Esophagus muscularis mucosa (tissue), 4 donors: ENCODE data around the gene GPR17. TPM values are rescaled to one million over a fixed set of nuclear protein-coding genes. Genes with fewer than 3 reads are reported as not detected.

ENCODE experiments used
- DNase-seq: peaks from one replicate; pipeline ENCODE4 v3.0.0-alpha.2; 2017; ENCODE audit errors: extremely low spot score
- H3K27ac ChIP-seq, 4 donors: fragments of 200-600 bp; sonication (generic); replicated peaks in 1 of 4; 1 replicate in 3 of 4; 2 replicates in 1 of 4; pipeline ENCODE4 v1.5.1; 2016 to 2019; ENCODE audit warnings: mild to moderate bottlenecking in 1 of 4
- H3K27me3 ChIP-seq, 4 donors: fragments of 200-600 bp; sonication (generic); one replicate each; pipeline versions ENCODE4 v1.5.1 to v1.6.0; 2016 to 2019
- H3K36me3 ChIP-seq, 4 donors: fragments of 200-600 bp; sonication (generic); one replicate each; pipeline ENCODE4 v1.5.1; 2016 to 2019
- H3K4me1 ChIP-seq, 4 donors: fragments of 200-600 bp; sonication (generic); one replicate each; pipeline ENCODE4 v1.5.1; 2016 to 2019
- H3K4me3 ChIP-seq, 4 donors: fragments of 200-600 bp; sonication (generic); 1 replicate in 2 of 4; 2 replicates in 2 of 4; pipeline ENCODE4 v1.5.1; 2016 to 2019; ENCODE audit warnings: mild to moderate bottlenecking in 4 of 4, moderate library complexity in 1 of 4
- H3K9me3 ChIP-seq, 4 donors: fragments of 200-600 bp; sonication (generic); 1 replicate in 3 of 4; 2 replicates in 1 of 4; pipeline ENCODE4 v1.5.1; 2016 to 2019
- CTCF ChIP-seq, 3 experiments: fragments of 200-600 bp in 2 of 3; fragments of 450-650 bp in 1 of 3; sonication (generic) in 2 of 3; IDR thresholded peaks; one replicate each; pipeline ENCODE4 v1.5.1; 2017 to 2019; ENCODE audit warnings: antibody characterized with exemption in 3 of 3, mild to moderate bottlenecking in 2 of 3, moderate library complexity in 1 of 3
- EP300 ChIP-seq: sonication (generic); formaldehyde crosslinking; IDR thresholded peaks from one replicate; pipeline ENCODE4 v1.6.1; 2017; ENCODE audit warnings: antibody characterized with exemption
- POLR2A ChIP-seq: fragments of 450-650 bp; IDR thresholded peaks from one replicate; pipeline ENCODE4 v1.6.1; 2017; ENCODE audit warnings: antibody characterized with exemption, moderate library complexity, mild to moderate bottlenecking, low read depth
- POLR2AphosphoS5 ChIP-seq, 2 donors: sonication (generic); formaldehyde crosslinking; IDR thresholded peaks; one replicate each; pipeline ENCODE4 v1.6.1; 2017; ENCODE audit warnings: antibody characterized with exemption in 2 of 2
- WGBS: methylation state at CpG from one replicate; pipeline ENCODE4 v1.1.5; 2018; 5-methylcytosine and 5-hydroxymethylcytosine counted together
- intact Hi-C: fragments of 100-400 bp; cut with DNase I; formaldehyde crosslinking; loops from one replicate; pipeline ENCODE4 v1.15.1; 2023
- total RNA-seq, 4 donors: library from RNA; depleted of rRNA; stranded (reverse); fragments of >200 nt; gene quantifications; one replicate each; pipeline versions ENCODE4 v1.1.0 to v1.2.1, GENCODE V29; 2016

GPR17 gene
- total RNA-seq, 4 donors from 2014 or later: 0.40 TPM; not detected in 3

- 20% methylated on average over 1 of the region's 72 CpGs for WGBS
Observed at GRCh38 chr2:127674241-127675209, 28.6 kb downstream of the GPR17 start.

GRCh38 chr2:127675331-127676261, 29.6 kb downstream of the GPR17 start, which contains the start of gene LIMS2:
Gene LIMS2, minus strand, starts transcription at chr2:127675530. Its CDS starts 506 bp downstream, at chr2:127675024.
- 4% methylated on average over 19 of the region's 56 CpGs for WGBS
- peak within 1 kb of the TSS; percentile 97 to 99 (median 98) for H3K27ac ChIP-seq
- H3K4me3 ChIP-seq: peak within 1 kb of the TSS; percentile 78 to 97 (median 90)
- no peak for DNase-seq
- no peaks in the 10 kb centered on the region for H3K9me3 ChIP-seq
- TF ChIP-seq POLR2AphosphoS5 (IDR thresholded peaks at IDR 0.05) (peak; percentile 5 to 87), POLR2A (no peak), CTCF (IDR thresholded peaks at IDR 0.05) (peak in 1 of 3 experiments; percentile 36)
- no peaks in the 10 kb centered on the region for H3K27me3 ChIP-seq
- intact Hi-C loops: no loop called here
- peaks cover 0 to 20% (median 0%) of the 10 kb centered on the region in 4 donors for H3K36me3 ChIP-seq
- peaks cover 35 to 73% (median 64%) of the 10 kb centered on the region in 4 donors for H3K4me1 ChIP-seq

More at GRCh38 chr2:127674241-127675209, 28.6 kb downstream of the GPR17 start:
- intact Hi-C loops: no loop called here
- Histone ChIP-seq H3K9me3 (no peaks in the 10 kb centered on the region), H3K27ac (peak overlapping the region; percentile 97 to 99 (median 98)), H3K4me3 (peak overlapping the region; percentile 78 to 97 (median 90)), H3K4me1 (peaks cover 35 to 79% (median 70%) of the 10 kb centered on the region in 4 donors), H3K36me3 (peaks cover 0 to 20% (median 0%) of the 10 kb centered on the region in 4 donors), H3K27me3 (no peaks in the 10 kb centered on the region)
- DNase-seq: no peak
- TF ChIP-seq POLR2A: no peak
- TF ChIP-seq CTCF (IDR thresholded peaks at IDR 0.05): no peak
- peak; percentile 37 to 73 for TF ChIP-seq POLR2AphosphoS5 (IDR thresholded peaks at IDR 0.05)
- no peak for TF ChIP-seq EP300

GRCh38 chr2:127676906-127677305, 31.0 kb downstream of the GPR17 start:
- WGBS: 61% methylated on average over 2 of the region's 2 CpGs
- H3K27me3 ChIP-seq: no peaks in the 10 kb centered on the region
- peaks cover 36 to 73% (median 64%) of the 10 kb centered on the region in 4 donors for H3K4me1 ChIP-seq
- no peak overlapping the region for H3K4me3 ChIP-seq
- H3K36me3 ChIP-seq: peaks cover 0 to 14% (median 0%) of the 10 kb centered on the region in 4 donors
- H3K27ac ChIP-seq: peak overlapping the region; percentile 97 to 99 (median 98)
- no peaks in the 10 kb centered on the region for H3K9me3 ChIP-seq
- no peak for DNase-seq
- TF ChIP-seq POLR2A (no peak), CTCF (IDR thresholded peaks at IDR 0.05) (no peak)
- intact Hi-C loops: no loop called here

GRCh38 chr2:127678531-127678930, 32.6 kb downstream of the GPR17 start:
- H3K4me3 ChIP-seq: no peak overlapping the region
- peaks cover 29 to 73% (median 64%) of the 10 kb centered on the region in 4 donors for H3K4me1 ChIP-seq
- 91% methylated on average over 10 of the region's 10 CpGs for WGBS
- no peak overlapping the region for H3K27ac ChIP-seq
- no peak for TF ChIP-seq POLR2AphosphoS5 (IDR thresholded peaks at IDR 0.05)
- peaks cover 0 to 1% (median 0%) of the 10 kb centered on the region in 4 donors for H3K36me3 ChIP-seq
- H3K9me3 ChIP-seq: no peaks in the 10 kb centered on the region
- no peaks in the 10 kb centered on the region for H3K27me3 ChIP-seq
- DNase-seq: no peak
- intact Hi-C loops: no loop called here
